GM21737 (cell line): ENCODE results near the gene TIFAB.
A peak's percentile ranks its signal among the peaks of the same experiment; 100 is the strongest.

Source experiments
- ATAC-seq: cut with Tn5 transposase; IDR thresholded peaks from one replicate; pipeline ENCODE4 v1.9.1; 2021; ENCODE audit warnings: mild to moderate bottlenecking, moderate library complexity; ENCODE audit not compliant: unreplicated experiment

The TIFAB gene

DNA sequence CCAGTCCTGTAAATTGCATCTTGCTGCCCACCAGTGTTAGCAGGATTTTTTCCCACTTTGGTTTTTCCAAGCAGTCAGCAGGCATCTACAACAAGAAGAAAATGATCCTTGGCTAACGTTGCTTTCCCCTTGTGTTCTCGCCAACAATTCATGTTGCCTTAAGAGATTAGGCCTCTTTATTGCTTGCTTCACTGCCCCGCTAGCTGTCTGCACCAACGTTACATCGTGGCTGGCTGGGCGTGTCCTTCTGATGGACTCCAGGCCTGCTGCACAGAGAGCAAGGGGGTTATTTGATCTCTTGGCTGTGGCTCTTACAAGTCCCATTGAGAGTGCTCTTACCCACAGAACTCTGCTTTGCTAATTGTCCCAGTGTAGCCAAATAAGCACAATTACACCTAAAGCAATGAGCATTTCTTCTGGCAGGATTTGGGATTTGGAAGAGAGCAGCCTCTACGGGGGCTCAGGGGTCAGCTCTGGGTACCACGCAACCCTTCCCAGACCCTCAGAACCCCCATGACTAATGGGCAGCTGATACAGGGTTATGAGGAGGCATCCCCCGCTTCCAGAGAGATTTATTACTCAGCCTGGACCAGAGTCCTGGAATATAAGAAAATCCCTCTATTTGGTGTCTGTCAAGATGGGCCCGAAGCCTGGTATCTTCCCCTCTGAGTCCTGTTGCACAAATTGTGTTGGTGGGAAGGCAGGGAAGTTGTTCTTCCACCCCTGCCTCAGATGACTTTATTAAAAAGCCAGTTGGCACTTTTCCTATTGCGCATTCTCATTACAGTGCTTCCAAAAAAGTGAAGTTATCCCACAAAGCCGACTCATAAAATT, 22.6 kb downstream of the TIFAB start:
- ATAC-seq, result no peak

DNA sequence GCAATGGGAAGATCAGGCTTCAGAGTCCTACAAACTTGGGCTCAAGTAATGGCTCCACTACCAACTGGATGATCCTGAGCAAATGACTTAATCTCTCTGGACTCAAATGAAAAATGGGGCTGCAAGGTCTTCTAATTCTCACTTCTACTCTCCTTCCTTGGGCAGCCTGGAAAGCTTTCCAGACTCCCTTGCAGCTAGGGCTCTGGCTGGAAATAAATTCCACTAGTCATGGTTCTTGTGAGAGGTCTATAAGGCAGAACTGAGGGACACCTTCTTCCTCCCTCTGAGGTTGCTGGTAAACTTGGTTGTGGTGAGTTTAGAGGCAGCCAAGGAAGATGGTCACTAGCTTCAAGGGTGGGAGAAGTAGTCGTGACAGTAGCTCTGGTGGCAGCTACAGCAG, 23.6 kb downstream of the TIFAB start:
- ATAC-seq, result no peak

DNA sequence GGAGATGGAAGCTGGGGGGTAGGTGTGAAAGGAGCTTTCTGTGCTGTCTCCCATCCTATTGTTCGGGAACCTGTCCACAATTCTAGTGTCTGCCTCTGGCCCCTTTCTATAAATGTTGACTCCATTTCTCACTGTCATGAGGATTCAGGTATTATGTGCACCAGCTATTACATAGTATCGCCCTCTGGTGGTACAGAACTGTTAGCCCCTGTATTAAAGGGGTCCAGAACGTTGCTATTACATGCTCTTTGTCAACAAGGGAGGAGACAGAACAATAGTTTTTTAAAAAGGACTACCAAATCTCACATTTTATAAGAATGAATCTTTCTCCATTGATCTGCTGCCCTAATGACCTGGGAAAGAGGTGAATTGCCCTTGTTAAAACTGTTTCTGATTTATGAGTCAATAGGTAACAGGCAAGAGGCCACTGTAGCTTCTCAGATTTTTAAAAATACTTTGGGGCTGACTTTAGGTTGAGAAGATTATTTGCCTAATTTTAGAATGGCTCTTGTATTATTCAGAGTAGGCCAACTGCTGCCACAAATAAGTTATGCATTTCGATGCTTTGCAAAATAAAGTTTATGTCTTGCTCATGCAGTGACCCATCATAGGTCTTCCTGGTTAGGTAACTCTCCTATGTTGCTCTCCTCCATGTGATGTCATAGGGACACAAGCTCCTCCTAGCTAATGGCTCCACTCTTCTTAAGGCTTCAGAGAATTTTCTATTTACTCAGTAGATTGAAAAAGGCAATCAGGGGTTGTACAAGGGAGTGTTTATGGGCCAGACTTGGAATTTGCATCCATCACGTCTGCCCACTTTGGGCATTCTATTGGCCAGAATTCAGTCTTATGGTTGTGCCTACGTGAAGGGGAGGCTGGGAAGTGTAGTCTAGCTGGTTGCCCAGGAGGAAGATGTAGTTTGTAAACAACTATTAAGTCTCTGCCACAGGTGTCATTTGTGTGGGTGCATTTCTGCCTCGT, 25.8 kb downstream of the TIFAB start:
- ATAC-seq, result peak; percentile 77

DNA sequence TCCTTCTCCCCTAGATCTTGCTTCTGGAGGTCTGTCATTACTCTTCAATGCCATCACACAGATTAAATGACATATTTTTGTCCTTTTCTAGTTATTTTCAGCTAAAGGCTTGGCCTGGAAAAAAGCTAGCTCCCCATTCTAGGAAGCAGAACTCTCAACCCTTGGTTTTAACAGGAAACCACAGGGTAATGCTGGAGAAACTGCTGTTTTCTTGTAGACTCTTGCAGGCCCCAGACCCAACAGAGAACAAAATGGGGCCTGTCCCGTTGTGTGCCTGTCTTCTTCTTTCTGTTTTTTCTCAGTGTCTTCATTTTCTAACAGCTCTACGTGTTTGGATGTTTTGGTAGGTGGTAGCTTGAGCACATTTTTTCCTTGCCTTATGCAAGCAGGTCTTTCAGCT, 26.5 kb downstream of the TIFAB start:
- ATAC-seq, result no peak

DNA sequence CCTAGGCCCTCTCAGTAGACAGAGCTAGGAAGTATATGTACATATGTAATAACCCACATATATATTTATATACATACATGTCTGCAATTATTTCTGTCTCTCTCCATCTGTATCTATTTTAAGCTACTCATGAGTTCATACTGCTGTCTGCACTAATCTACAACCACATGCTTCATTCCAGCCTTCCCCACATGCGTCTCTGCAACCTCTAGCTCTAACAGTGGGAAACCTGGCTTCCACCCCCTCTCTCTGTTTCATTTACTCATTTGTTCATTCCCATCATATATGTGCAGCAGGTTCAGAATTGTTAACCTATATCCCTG, 28.3 kb downstream of the TIFAB start:
- no peak for ATAC-seq

DNA sequence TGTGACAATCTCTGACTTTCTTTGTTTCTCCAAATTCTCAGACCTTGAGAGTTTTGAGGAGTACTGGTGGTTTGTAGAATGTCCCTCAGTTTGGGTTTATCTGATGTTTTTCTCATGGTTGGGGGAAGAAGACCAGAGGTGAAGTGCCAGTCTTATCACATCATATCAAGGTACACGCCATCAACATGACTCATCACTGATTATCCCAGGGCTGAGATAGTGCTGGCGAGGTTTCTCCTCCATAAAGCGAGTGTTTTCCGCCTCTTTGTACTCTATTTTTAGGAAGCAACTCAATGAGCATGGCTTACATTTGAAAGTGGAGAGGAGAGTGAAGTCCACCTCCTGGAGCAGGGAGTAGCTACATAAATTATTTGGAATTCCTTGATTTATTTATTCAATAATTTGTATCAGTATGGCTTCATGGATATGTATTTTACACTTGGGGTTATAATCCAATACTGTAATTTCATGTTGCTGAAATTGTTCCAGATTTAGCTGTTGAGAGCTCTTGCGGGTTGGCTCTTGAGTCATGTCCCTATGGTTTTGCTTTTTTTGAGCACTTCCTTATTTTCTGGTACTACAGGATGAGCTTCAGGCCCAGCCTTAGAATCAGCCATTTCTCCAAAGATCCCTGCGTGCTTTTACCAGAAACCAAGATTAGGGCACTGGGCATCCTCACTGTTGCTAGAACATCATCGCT, 28.9 kb downstream of the TIFAB start:
- no peak for ATAC-seq

DNA sequence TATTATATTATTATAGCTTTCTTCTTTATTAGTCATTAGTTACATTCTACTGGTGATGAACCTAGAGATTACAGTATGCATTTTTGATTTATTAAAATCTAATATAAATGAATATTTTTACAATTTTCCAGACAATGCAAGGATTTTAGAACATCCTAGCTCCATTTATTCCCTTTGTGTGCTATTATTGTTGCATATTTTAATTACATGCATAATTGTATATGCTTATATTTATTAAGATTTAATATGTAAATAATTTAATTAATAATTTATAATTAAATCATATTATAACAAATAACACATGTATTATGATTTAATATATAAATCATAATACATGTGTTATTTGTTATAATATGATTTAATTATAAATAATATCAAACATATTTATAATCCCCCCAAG, 29.7 kb downstream of the TIFAB start:
- no peak for ATAC-seq

DNA sequence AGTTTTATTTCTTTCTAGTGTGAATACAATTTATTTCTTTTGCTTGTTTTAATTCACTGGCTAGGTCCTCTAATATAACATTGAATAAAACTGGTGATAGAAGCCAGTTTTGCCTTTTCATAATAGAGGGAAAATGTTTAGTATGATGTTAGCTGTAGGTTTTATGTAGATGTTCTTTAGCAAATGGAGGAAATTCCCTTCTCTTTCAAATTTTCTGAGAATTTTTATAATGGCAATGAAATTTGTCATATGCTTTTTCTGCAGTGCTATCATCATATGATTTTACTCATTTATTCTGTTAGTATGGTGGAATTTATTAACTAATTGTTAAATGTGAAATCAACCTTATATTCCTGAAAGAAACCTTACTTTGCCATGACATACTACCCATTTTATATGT, 35.1 kb downstream of the TIFAB start:
- no peak for ATAC-seq

DNA sequence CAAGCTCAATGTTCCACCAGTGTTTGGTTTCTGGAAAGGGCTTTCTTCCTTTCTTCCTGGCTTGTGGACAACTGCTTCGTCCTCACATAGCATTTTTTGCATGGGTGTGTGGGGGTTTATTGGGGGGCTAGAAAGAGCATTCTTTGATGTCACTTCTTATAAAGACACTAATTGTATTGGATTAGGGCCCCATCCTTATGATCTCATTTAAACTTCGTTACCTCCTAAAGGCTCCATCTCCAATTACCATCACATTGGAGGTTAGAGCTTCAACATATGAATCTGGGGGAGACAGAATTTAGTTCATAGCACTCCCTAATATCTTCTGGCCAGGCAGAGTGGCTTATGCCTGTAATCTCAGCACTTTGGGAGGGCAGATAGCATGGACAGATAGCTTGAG, 47.1 kb downstream of the TIFAB start:
- ATAC-seq, result no peak

DNA sequence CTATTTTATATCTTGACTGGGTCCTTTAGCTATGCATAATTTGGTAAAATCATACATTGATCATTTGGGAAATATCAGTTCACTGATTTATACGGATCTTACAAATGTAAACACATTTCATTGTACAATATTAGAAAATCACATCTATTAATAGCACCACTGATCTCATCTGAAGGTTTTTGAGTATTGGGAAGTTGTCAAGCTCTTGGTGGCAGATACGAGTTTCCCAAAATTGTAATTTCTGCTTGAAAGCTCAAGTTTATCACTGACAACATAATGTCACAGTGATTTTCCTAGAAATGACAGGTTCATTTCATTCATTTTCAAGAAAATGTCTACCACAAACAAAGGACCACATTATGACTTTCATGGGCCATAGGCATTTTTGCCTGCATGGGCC, 50.1 kb downstream of the TIFAB start:
- no peak for ATAC-seq

DNA sequence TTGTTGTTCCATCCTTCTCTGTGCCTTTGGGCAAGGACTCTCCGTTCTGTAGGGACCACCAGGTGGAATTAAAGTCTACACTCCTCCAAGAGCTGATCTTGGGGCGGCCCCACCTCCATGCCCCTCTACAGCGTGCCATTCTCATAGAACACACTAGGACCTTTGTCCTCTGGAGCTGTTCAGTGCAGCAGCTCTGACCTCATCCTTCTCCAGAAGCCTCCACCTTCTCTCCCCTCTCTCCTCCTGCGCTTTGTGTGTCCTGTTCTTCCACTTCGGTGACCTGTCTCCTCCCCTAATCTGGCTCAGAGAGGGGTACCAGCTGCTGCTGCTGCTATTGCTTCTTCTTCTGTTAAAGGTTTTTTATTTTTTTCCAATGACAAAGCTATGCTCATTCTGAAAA, 51.3 kb downstream of the TIFAB start:
- ATAC-seq, result no peak

DNA sequence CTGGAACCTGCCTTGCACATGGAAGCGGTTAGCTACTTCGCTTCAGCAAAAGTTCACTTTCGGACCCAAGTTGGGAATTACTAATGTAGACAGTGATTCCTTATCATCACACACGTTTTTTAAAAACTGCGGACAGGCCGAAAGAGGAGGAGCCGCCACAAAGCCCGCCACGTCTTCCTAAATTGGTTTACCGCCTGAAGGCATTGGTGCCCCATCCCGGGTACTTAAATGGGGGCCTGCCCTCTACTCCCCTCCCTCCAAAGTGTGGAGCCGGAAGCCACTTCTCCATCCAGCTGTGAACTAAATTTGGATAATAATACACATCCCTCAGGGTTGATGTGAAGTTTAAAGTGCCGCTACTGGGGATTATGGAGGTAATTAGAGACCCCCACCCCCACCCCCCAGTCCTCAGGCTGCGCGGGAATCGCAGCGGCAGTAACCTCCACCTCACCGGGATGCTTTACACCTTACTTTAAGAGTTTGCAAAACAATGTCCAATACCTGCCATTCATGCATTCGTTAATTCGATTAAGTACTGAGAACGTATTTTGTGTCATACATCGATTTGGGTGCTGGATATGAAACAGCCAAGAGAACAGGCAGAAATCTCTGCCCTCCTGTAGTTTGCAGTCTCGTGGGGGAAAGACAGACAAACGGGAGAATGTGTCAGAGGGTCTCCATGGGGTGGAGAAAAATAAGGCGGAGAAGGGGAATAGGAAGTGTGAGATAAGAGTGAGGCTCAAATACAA, 52.2 kb downstream of the TIFAB start:
- ATAC-seq, result no peak

DNA sequence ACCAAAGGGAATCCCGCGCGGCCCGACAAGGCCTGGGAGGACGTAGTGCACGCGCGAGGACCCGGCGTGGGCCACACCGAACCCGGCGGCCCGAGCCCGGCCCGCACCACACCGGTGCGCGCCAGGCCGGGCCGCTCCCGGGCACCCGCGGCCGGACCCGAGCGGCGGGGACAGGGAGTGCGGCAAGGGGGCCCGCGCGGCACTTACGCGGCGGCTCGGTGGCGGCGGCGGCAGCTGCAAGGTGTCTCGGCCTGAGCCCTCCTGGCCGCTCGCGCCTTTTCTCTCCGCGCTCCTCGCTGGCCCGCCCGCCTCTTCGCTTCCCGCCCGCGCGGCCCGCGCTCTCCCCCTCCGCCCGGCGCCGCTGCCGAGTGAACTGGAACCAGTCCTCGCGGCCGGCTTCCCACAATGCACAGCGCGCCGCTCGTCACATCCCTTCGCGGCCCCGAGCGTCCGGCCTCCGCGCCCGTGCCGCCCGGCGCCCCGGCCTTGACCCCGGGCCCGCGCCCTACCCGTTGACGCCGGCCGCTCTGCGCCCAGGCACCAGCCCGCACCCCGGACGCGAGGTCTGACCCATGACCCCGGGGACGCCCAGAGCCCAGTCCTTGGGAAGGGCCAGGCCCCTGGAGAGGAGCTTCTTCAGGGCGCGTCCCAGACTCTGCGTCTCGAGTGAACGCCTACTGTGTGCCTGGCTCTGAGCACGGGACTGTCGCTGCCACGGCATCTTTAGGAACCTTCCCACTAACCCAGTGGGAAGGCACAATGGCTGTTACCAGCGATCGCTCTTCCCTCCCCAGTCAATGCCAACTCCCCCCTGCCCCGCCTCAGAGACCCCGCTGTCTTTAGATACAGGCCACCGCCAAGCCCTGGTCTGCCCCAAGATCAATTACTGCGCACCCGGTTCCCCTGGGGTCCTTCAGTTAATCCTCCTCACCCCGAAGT, 53.0 kb downstream of the TIFAB start, which contains the start of gene MACROH2A1:
Gene MACROH2A1, minus strand, starts transcription at position 377 of the 939 bp plus-strand sequence. CDS start 10,138 bp downstream, outside the sequence.
- ATAC-seq, result peak; percentile 85

DNA sequence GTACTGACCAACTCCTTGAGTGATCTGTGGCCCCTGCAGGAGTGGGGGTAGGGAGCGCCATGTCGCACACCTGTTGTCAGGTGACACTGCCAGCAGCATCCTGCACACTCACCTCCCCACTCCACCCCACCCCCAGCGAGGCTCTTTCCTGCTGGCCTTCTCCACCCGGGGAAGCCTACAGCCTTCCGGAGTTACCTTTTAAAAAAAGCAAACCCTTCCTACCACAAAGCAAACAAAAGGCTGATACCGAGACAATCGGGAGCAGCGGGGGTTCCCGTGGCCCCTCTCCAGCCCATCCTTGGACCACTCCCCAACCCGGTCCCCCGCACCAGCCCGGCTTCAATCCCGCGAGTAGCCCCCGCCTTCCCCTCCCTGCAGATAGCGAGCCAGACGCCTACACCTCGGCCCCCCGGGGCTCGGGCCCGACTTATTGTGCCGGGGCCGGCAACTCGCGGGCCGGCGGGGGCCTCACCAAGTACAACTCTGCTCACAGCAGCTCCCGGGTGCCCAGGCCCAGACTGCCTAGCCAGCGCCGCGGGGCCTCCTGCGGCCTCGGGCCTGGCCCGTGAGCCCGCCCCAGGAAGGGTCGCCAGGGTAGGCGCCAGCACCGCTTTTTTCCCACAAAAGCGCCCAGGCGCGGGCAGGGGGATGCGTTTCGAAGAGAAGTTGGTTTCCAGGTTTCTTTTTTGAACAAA, 53.8 kb downstream of the TIFAB start:
- peak; percentile 29 for ATAC-seq
